Cerebellar cortex (tissue), 1 donor: ENCODE measurements around the gene ACSF2.

Source experiments
- DNase-seq: peaks from one replicate; pipeline ENCODE4 v3.0.0-alpha.2; 2015; ENCODE audit warnings: low spot score

The ACSF2 gene

GRCh38 chr17:50501054-50501453 is 75.0 kb downstream of the ACSF2 start:
- DNase-seq: no peak

- no peak for DNase-seq
Observed at GRCh38 chr17:50502301-50502990, 76.4 kb downstream of the ACSF2 start.

GRCh38 chr17:50505591-50506130 is 79.6 kb downstream of the ACSF2 start:
- DNase-seq: no peak

- no peak for DNase-seq
Observed at GRCh38 chr17:50506298-50506697, 80.3 kb downstream of the ACSF2 start.

GRCh38 chr17:50507871-50508572 is 82.0 kb downstream of the ACSF2 start, which contains the start of gene MYCBPAP:
TSS of gene MYCBPAP (plus strand) at chr17:50508439. CDS start at chr17:50508675, 236 bp downstream.
- DNase-seq: peak; percentile 66

GRCh38 chr17:50508573-50509460 is 82.8 kb downstream of the ACSF2 start:
- no peak for DNase-seq

- DNase-seq: no peak
Observed at GRCh38 chr17:50511058-50511457, 85.0 kb downstream of the ACSF2 start.

- DNase-seq: no peak
Observed at GRCh38 chr17:50513495-50513894, 87.5 kb downstream of the ACSF2 start.

GRCh38 chr17:50514388-50514787 is 88.4 kb downstream of the ACSF2 start:
- no peak for DNase-seq

GRCh38 chr17:50514936-50515702 is 89.1 kb downstream of the ACSF2 start:
- no peak for DNase-seq

GRCh38 chr17:50517011-50517410 is 91.0 kb downstream of the ACSF2 start:
- no peak for DNase-seq

- DNase-seq: peak; percentile 66
Observed at GRCh38 chr17:50517504-50518383, 91.7 kb downstream of the ACSF2 start.

- DNase-seq: peak; percentile 83
Observed at GRCh38 chr17:50518384-50519023, 92.5 kb downstream of the ACSF2 start.

- no peak for DNase-seq
Observed at GRCh38 chr17:50519141-50519834, 93.3 kb downstream of the ACSF2 start.

GRCh38 chr17:50520483-50520882 is 94.5 kb downstream of the ACSF2 start:
- DNase-seq: no peak

- no peak for DNase-seq
Observed at GRCh38 chr17:50521514-50521913, 95.5 kb downstream of the ACSF2 start.

GRCh38 chr17:50522766-50523165 is 96.7 kb downstream of the ACSF2 start:
- no peak for DNase-seq

GRCh38 chr17:50523208-50523607 is 97.2 kb downstream of the ACSF2 start:
- DNase-seq: no peak
